Chondrocyte (in vitro differentiated cells): ENCODE results near the gene ZNF326. TPM values are rescaled to one million over a fixed set of nuclear protein-coding genes. Genes with fewer than 3 reads are reported as not detected.

ENCODE experiments used
- DNase-seq: peaks from one replicate; pipeline ENCODE4 v3.0.0; 2021; ENCODE audit warnings: mixed read lengths, low spot score
- H3K27ac Mint-ChIP-seq: one replicate; pipeline ENCODE4 v1.8.0; 2021; ENCODE audit warnings: mild to moderate bottlenecking, moderate library complexity, mixed read lengths; ENCODE audit not compliant: unreplicated experiment
- H3K27me3 Mint-ChIP-seq: 2 replicates; pipeline ENCODE4 v1.8.0; 2021; ENCODE audit warnings: low read depth, mixed read lengths
- H3K36me3 Mint-ChIP-seq: 2 replicates; pipeline ENCODE4 v1.8.0; 2021; ENCODE audit warnings: low read depth, mixed read lengths
- H3K4me1 Mint-ChIP-seq: 2 replicates; pipeline ENCODE4 v1.8.0; 2021; ENCODE audit warnings: low read depth, mild to moderate bottlenecking, mixed read lengths
- H3K4me3 Mint-ChIP-seq: one replicate; pipeline ENCODE4 v1.8.0; 2021; ENCODE audit warnings: mild to moderate bottlenecking, moderate library complexity, mixed read lengths; ENCODE audit not compliant: unreplicated experiment
- H3K9me3 Mint-ChIP-seq: 2 replicates; pipeline ENCODE4 v1.8.0; 2021; ENCODE audit warnings: low read depth, mixed read lengths
- CTCF ChIP-seq: fragments of 200-600 bp; sonication (generic); IDR thresholded peaks from 2 replicates; pipeline ENCODE4 v1.5.0; 2021; ENCODE audit warnings: antibody characterized with exemption, mild to moderate bottlenecking, moderate library complexity
- total RNA-seq: library from RNA; stranded (reverse); gene quantifications from 3 replicates; pipeline ENCODE4 v1.2.1, GENCODE V29; 2021

ZNF326 gene
- total RNA-seq, 1 donor from 2014 or later: 19.3 TPM

GRCh38 chr1:90027281-90027680 is 32.4 kb downstream of the ZNF326 start:
- Mint-ChIP-seq H3K4me1 (peaks cover 5% of the 10 kb centered on the region), H3K9me3 (peaks cover 11% of the 10 kb centered on the region), H3K27ac (no peak overlapping the region), H3K36me3 (peaks cover 46% of the 10 kb centered on the region), H3K27me3 (no peaks in the 10 kb centered on the region), H3K4me3 (no peak overlapping the region)
- DNase-seq: no peak
- no peak for TF ChIP-seq CTCF

GRCh38 chr1:90039652-90040051 is 44.7 kb downstream of the ZNF326 start:
- Mint-ChIP-seq H3K9me3 (no peaks in the 10 kb centered on the region), H3K36me3 (no peaks in the 10 kb centered on the region), H3K4me3 (no peak overlapping the region), H3K27me3 (no peaks in the 10 kb centered on the region), H3K27ac (no peak overlapping the region), H3K4me1 (no peaks in the 10 kb centered on the region)
- TF ChIP-seq CTCF: no peak
- no peak for DNase-seq

GRCh38 chr1:90043586-90043985 is 48.7 kb downstream of the ZNF326 start:
- no peak for TF ChIP-seq CTCF
- no peaks in the 10 kb centered on the region for H3K4me1 Mint-ChIP-seq
- H3K4me3 Mint-ChIP-seq: no peak overlapping the region
- DNase-seq: no peak
- no peaks in the 10 kb centered on the region for H3K36me3 Mint-ChIP-seq
- H3K27me3 Mint-ChIP-seq: peaks cover 5% of the 10 kb centered on the region
- H3K27ac Mint-ChIP-seq: no peak overlapping the region
- H3K9me3 Mint-ChIP-seq: no peaks in the 10 kb centered on the region

- no peaks in the 10 kb centered on the region for H3K36me3 Mint-ChIP-seq
- DNase-seq: no peak
- no peak overlapping the region for H3K27ac Mint-ChIP-seq
- H3K9me3 Mint-ChIP-seq: no peaks in the 10 kb centered on the region
- H3K4me1 Mint-ChIP-seq: no peaks in the 10 kb centered on the region
- no peak overlapping the region for H3K4me3 Mint-ChIP-seq
- H3K27me3 Mint-ChIP-seq: peaks cover 5% of the 10 kb centered on the region
- TF ChIP-seq CTCF: no peak
These were observed 49.4 kb downstream of the ZNF326 start for GRCh38 chr1:90044346-90044745.

- no peak for DNase-seq
These were observed 51.1 kb downstream of the ZNF326 start for GRCh38 chr1:90045853-90046563.

More at GRCh38 chr1:90045853-90046563, 51.1 kb downstream of the ZNF326 start:
- Mint-ChIP-seq H3K27me3 (peaks cover 5% of the 10 kb centered on the region), H3K4me1 (no peaks in the 10 kb centered on the region), H3K4me3 (no peak overlapping the region), H3K9me3 (no peaks in the 10 kb centered on the region), H3K27ac (no peak overlapping the region), H3K36me3 (no peaks in the 10 kb centered on the region)
- peak; percentile 80 for TF ChIP-seq CTCF
